GM18507 (cell line): ENCODE results near the gene RAB32.
"Not testable (repeated sequence)": the region's sequence is repeated elsewhere in the genome, so short reads cannot be mapped to it uniquely, and the experiment has no call there.

Experiments
- DNase-seq: peaks from one replicate; pipeline ENCODE4 v3.0.0; 2011; ENCODE audit warnings: low read depth; ENCODE audit not compliant: insufficient read length; ENCODE audit errors: extremely low spot score
- FAIRE-seq: peaks from 2 replicates; lab custom pipeline; 2011; peaks lifted over from hg19 to GRCh38; lab: Jason Lieb, UNC

Gene RAB32

DNA sequence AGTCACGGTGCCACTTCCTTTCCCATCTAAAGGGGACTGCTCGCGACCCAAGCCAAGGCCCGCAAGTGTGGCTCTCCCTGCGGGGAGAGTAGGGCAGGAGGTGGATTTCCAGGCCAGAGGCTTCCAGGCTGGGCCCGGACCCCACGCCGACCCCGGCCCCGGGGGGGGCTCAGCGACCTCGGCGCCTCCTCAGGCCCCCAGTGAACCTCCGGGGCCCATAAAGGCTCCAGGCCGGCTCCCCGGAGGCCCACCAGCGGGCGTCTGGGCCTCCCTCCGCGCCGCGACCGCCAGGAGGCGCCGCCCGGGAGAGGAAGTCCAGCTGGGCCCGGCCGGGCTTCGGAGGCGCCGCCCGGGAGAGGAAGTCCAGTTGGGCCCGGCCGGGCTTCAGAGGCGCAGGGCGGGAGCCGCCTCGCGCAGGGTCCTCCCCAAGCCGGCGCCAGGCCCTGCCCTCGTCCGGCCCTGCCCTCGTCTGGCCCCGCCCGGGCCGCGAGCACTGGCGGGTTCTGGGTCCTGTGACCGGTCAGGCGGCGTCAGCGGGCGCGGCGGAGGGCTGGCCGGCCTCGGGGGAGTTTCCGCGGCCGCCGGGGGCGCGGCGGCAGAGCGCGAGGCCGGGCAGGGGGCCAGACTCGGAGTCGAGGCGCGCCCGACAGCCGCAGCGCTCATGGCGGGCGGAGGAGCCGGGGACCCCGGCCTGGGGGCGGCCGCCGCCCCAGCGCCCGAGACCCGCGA is at the start of gene RAB32:
RAB32 (plus strand) TSS at position 623 of the 729 bp plus-strand sequence; CDS start at position 662, 39 bp downstream.
- DNase-seq, result no peak
- no peak for FAIRE-seq

GRCh38 chr6:146498309-146498708 is 45.3 kb upstream of the RAB32 start:
- no peak for DNase-seq
- FAIRE-seq, result no peak

- DNase-seq (no peak), FAIRE-seq (no peak)
These were observed 40.5 kb upstream of the RAB32 start for GRCh38 chr6:146503096-146503495.

- no peak for DNase-seq
- no peak for FAIRE-seq
These were observed 28.4 kb upstream of the RAB32 start for GRCh38 chr6:146515212-146515611.

DNA sequence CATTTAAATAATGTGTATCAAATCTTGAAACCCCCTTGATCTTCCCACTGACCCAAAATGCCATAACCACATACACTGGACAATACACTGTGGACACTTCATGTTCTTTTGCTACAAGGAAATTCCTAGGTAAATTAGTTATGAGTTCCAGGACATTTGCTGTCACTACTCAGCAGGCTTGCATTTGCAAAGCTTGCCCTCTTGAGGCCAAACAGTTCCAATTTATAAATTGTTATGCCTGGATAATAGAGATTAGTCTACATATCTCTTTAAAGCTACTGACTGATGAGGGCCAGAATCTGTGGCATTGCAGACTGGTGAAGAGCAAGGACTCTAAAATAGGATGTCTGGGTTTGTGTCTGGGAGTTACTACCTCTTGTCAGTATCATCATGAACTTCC is 17.4 kb upstream of the RAB32 start:
- no peak for DNase-seq
- no peak for FAIRE-seq

GRCh38 chr6:146532702-146533101 is 10.9 kb upstream of the RAB32 start:
- no peak for DNase-seq
- FAIRE-seq, result no peak

DNA sequence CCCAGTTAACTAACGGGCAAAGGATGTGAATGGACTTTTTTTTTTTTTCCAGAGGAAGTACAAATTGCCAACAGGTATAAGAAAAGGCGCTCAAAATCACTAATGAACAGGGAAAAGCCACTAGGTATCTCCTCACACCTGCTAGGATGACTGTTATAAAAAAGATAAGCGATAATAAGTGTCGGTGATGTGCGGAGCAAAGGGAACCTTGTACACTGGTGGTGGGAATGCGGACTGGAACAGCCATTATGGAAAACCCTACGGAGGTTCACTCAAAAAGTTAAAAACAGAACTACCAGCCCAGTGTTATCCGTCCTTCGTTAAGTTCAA is 787 bp upstream of the RAB32 start:
- no peak for FAIRE-seq

DNA sequence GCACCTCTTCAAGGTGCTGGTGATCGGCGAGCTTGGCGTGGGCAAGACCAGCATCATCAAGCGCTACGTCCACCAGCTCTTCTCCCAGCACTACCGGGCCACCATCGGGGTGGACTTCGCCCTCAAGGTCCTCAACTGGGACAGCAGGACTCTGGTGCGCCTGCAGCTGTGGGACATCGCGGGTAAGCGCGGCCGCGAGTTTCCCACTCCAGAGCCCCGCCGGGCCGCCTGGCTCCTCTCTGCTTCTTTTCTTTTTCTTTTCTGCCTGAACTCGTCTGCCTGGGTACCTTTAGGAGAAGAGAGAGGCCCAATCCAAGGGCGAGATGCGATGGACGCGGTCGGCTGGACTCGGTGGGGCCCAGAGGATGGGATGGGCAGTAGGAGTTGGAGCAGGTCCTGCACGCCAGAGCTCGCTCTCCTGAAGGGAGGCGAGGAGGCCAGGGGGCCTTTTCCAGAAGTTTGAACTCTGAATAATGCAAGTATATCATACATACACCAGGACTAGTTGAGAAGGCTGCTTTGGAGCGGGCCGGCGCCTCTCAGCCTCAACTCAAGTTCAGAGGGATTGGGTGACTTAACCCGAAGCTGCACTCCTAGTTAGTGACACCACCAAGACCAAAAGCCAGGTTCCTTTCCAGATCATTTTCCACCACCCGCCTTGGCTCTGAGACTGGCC is 445 bp downstream of the RAB32 start:
- DNase-seq, result no peak
- FAIRE-seq, result no peak

More for the DNA sequence above, 787 bp upstream of the RAB32 start:
- DNase-seq, result no peak

- no peak for DNase-seq
- no peak for FAIRE-seq
These were observed 1.1 kb downstream of the RAB32 start for GRCh38 chr6:146544616-146545182.

GRCh38 chr6:146545581-146545980 is 1.9 kb downstream of the RAB32 start:
- DNase-seq (no peak), FAIRE-seq (no peak)

GRCh38 chr6:146546443-146547043 is 2.9 kb downstream of the RAB32 start:
- FAIRE-seq, result no peak
- no peak for DNase-seq

DNA sequence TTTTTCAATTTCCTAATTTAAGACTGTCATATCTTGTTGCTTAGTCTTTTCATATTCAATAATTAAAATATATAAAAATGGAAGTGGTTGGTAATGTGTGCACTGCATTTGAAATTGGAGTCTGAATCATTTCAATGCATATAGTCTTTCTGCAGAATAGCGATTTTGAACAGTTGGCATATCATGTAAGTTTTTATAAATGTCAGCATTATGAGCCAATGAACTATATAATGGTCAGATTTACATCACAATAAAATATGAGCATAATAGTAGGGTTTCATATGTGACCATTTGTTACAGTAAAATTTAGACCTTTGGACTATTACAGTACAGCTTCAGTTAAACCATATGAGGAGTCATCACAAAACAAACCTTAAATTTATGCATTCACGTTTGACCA is 4.3 kb downstream of the RAB32 start:
- DNase-seq, result no peak
- no peak for FAIRE-seq

DNA sequence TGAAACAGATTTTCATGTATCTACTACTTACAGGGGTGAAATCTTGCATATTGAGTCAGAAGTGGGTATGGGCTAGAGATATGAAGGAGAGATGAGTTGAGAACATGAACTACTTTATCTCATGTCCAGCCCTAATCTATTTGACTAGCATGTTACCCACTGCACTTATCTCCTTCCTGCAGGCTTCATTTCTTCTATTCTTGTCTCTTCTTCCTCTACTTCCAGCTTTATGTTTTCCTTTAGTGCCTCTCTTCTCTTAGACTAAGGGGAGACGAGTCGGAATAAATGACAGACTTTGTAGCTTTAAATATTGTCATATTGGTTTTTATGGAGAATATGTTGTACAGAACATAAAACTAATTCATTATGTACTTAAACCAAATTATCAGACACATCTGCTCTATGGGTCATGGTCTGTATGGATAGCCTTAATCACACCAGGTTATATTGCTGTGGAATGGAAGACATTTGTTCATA is 5.3 kb downstream of the RAB32 start:
- FAIRE-seq (no peak), DNase-seq (no peak)

GRCh38 chr6:146550911-146551310 is 7.3 kb downstream of the RAB32 start:
- FAIRE-seq (no peak), DNase-seq (no peak)

DNA sequence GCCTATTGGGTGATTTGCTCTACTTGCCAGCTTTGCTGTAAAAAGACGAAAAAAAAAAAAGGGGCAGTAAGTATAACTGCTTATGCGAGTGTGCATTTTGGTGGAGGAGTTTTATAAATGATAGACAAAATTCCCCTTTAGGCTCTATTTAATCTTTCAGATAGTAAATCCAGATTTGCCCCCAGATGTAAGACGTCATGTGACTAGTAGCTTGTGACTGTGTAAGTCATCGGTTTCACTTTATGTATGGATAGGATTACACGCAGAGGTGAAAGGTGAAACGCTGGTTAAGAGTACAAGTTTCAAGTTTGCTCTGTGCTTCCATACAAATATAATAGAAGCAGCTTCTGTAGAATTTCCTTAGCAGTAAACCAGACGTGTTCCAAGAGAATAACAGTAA is 7.9 kb downstream of the RAB32 start:
- no peak for FAIRE-seq
- no peak for DNase-seq

- no peak for FAIRE-seq
- DNase-seq, result no peak
These were observed 9.9 kb downstream of the RAB32 start for GRCh38 chr6:146553377-146554135.

DNA sequence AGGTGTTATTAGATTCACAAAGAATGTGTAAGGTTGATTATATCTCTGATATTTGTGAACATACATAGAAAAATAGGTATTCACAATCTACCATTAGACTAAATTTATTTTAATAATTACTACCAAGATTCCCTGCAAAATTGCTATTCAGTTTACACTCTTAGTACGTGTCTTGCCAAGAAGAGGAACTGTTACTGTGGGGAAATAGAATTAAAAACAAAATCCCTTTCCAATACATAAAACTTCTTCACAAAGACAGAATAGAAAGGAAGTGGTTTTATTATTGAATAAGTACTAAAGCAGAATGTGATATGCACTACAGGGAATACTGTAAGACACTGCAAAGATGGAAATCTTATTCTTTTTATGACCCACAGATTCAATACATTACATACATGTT is 17.0 kb downstream of the RAB32 start:
- FAIRE-seq (no peak), DNase-seq (no peak)

DNA sequence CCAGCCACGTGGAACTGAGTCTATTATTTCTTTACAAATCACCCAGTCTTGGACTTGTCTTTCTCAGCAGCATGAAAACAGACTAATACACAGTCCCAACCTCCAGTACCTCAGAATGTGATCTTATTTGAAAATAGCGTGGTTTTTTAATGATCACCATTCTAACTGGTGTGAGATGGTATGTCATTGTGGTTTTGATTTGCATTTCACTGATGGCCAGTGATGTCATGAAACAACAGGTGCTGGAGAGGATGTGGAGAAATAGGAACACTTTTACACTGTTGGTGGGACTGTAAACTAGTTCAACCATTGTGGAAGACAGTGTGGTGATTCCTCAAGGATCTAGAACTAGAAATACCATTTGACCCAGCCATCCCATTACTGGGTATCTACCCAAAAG is 23.0 kb downstream of the RAB32 start:
- DNase-seq, FAIRE-seq: not testable (repeated sequence)

DNA sequence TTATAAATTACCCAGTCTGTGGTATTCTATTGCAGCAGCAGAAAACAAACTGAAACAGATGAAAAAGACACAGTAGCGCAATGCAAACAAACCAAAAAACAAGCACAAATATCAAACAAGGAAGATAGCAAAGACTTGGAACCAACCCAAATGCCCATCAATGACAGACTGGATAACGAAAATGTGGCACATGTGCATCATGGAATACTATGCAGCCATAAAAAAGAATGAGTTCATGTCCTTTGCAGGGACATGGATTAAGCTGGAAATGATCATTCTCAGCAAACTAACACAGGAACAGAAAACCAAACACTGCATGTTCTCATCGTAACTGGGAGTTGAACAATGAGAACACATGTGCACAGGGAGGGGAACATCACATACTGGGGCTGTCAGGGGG is 25.0 kb downstream of the RAB32 start:
- DNase-seq, FAIRE-seq: not testable (repeated sequence)

DNA sequence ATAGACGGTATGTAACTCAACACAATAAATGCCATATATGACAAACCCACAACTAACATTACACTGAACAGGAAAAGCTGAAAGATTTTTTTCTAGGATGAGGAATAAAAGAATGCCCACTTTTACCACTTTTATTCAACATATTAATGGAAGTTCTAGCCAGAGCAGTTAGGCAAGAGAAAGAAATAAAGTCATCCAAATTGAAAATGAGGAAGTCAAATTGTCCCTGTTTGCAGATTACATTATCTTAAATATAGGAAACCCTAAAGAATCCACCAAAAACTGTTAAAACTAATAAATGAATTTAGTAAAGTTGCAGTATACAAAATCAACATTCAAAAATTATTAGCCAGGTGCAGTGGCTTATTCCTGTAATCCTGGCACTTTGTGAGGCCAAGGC is 30.6 kb downstream of the RAB32 start:
- DNase-seq (no peak), FAIRE-seq (no peak)
